HCT116 (cell line): ENCODE measurements around the gene LCE6A. TPM values are rescaled to one million over a fixed set of nuclear protein-coding genes. Genes with fewer than 3 reads are reported as not detected.

Experiments used
- ATAC-seq: fragments of 200-7000 bp; cut with Tn5 transposase; 2 replicates; pipeline ENCODE4 v1.9.1; 2020; ENCODE audit warnings: mild to moderate bottlenecking, moderate library complexity
- BruUV-seq: library from RNA; stranded (reverse); fragments of 400-500 nt; replicated peaks from 2 replicates; lab custom pipeline; 2021; lab: Mats Ljungman, UMichigan
- CTCF ChIA-PET: fragments of 300-600 bp; sonication (Branson Sonifier 250); formaldehyde crosslinking; loops from one replicate; lab custom pipeline; 2021; ENCODE audit warnings: antibody characterized with exemption; lab: Charles Lee
- POLR2A ChIA-PET: fragments of 300-600, 350-600 bp; sonication (Branson Sonifier 250); formaldehyde crosslinking; loops from one replicate; lab custom pipeline; 2021; ENCODE audit warnings: antibody characterized with exemption; lab: Charles Lee
- RAD21 ChIA-PET, 2 experiments: fragments of 300-600 bp; sonication (Branson Sonifier 250); formaldehyde crosslinking; loops; one replicate each; lab custom pipeline; 2023; ENCODE audit warnings: low total read pairs in 2 of 2; ENCODE audit not compliant: uncharacterized antibody in 2 of 2, unreplicated experiment in 2 of 2, low non-redundant PET in 1 of 2; lab: Charles Lee
- DNase-seq: peaks from one replicate; pipeline ENCODE4 v3.0.0-alpha.2; 2010; ENCODE audit warnings: low read depth, low spot score
- H2AFZ ChIP-seq: fragments of 200-600 bp; shearing (Covaris generic), sonication (generic); 2 replicates; pipeline ENCODE4 v1.6.1; 2017; ENCODE audit warnings: low read depth, mixed run types, mixed read lengths, antibody characterized with exemption, low read length; ENCODE audit not compliant: poor library complexity, severe bottlenecking
- H3K27ac ChIP-seq: 2 replicates; pipeline ENCODE4 v1.5.1; 2012; ENCODE audit warnings: low read depth, low read length
- H3K27me3 ChIP-seq: fragments of 200-600 bp; sonication (generic); 2 replicates; pipeline ENCODE4 v1.6.1; 2016; ENCODE audit warnings: mixed run types, low read length, mixed read lengths; ENCODE audit not compliant: insufficient read depth
- H3K36me3 ChIP-seq, 2 experiments: fragments of 200-500 bp in 1 of 2; fragments of 200-600 bp in 1 of 2; sonication (Bioruptor generic) in 1 of 2; sonication (generic) in 1 of 2; 2 replicates each; pipeline versions ENCODE4 v1.5.1 to v1.6.1; 2014 to 2016; ENCODE audit warnings: low read length in 2 of 2, inconsistent platforms in 1 of 2, mixed read lengths in 1 of 2, mixed run types in 1 of 2; ENCODE audit not compliant: insufficient read depth in 2 of 2, control insufficient read depth in 1 of 2
- H3K4me1 ChIP-seq, 2 experiments: fragments of 200-600 bp in 1 of 2; sonication (generic) in 1 of 2; 2 replicates each; pipeline versions ENCODE4 v1.5.1 to v1.6.1; 2012 to 2017; ENCODE audit warnings: low read length in 2 of 2, inconsistent platforms in 1 of 2, mild to moderate bottlenecking in 1 of 2, mixed read lengths in 1 of 2, mixed run types in 1 of 2, moderate library complexity in 1 of 2; ENCODE audit not compliant: insufficient read depth in 2 of 2, control insufficient read depth in 1 of 2
- H3K4me2 ChIP-seq: fragments of 200-600 bp; sonication (generic); 2 replicates; pipeline ENCODE4 v1.6.1; 2017; ENCODE audit warnings: mixed run types, low read length, mixed read lengths
- H3K4me3 ChIP-seq, 2 experiments: fragments of 200-600 bp in 1 of 2; sonication (generic) in 1 of 2; replicated peaks in 1 of 2; 2 replicates each; pipeline ENCODE4 v1.5.1; 2011 to 2016; ENCODE audit warnings: low read length in 2 of 2, control low read depth in 1 of 2, low read depth in 1 of 2, mild to moderate bottlenecking in 1 of 2, mixed read lengths in 1 of 2, mixed run types in 1 of 2
- H3K79me2 ChIP-seq: fragments of 200-600 bp; sonication (generic); 2 replicates; pipeline ENCODE4 v1.6.1; 2017; ENCODE audit warnings: mild to moderate bottlenecking, mixed run types, low read length, moderate library complexity, mixed read lengths; ENCODE audit not compliant: insufficient read depth
- H3K9ac ChIP-seq: fragments of 200-600 bp; sonication (generic); 2 replicates; pipeline ENCODE4 v1.6.1; 2016; ENCODE audit warnings: low read length, mixed read lengths
- H3K9me2 ChIP-seq: fragments of 200-600 bp; sonication (generic), shearing (Covaris generic); 2 replicates; pipeline ENCODE4 v1.6.1; 2017; ENCODE audit warnings: mixed run types, mild to moderate bottlenecking, moderate library complexity; ENCODE audit not compliant: insufficient read depth
- H3K9me3 ChIP-seq, 2 experiments: fragments of 200-500 bp in 1 of 2; fragments of 200-600 bp in 1 of 2; sonication (Bioruptor generic) in 1 of 2; sonication (generic) in 1 of 2; 2 replicates each; pipeline ENCODE4 v1.6.1; 2014 to 2017; ENCODE audit warnings: low read length in 2 of 2, mixed read lengths in 2 of 2, inconsistent platforms in 1 of 2, low read depth in 1 of 2, mild to moderate bottlenecking in 1 of 2, mixed run types in 1 of 2, moderate library complexity in 1 of 2; ENCODE audit not compliant: control insufficient read depth in 1 of 2, insufficient read depth in 1 of 2
- H4K20me1 ChIP-seq: fragments of 200-600 bp; sonication (generic), shearing (Covaris generic); 2 replicates; pipeline ENCODE4 v1.6.1; 2017; ENCODE audit warnings: mixed run types, mild to moderate bottlenecking, moderate library complexity; ENCODE audit not compliant: insufficient read depth
- EGR1 ChIP-seq: IDR thresholded peaks from 2 replicates; pipeline ENCODE4 v1.6.1; 2012; ENCODE audit warnings: low read depth
- ELF1 ChIP-seq: IDR thresholded peaks from 2 replicates; pipeline ENCODE4 v1.6.1; 2012; ENCODE audit warnings: low read depth, borderline replicate concordance
- FOSL1 ChIP-seq: IDR thresholded peaks from 2 replicates; pipeline ENCODE4 v1.6.1; 2012; ENCODE audit warnings: low read depth
- MAX ChIP-seq: IDR thresholded peaks from 2 replicates; pipeline ENCODE4 v1.6.1; 2012
- POLR2A ChIP-seq: IDR thresholded peaks from 2 replicates; pipeline ENCODE4 v1.7.0; 2011; ENCODE audit warnings: borderline replicate concordance; ENCODE audit not compliant: insufficient read depth, insufficient read length; ENCODE audit errors: extremely low read depth
- SIN3A ChIP-seq: IDR thresholded peaks from 2 replicates; pipeline ENCODE4 v1.6.1; 2012; ENCODE audit warnings: low read depth
- SP1 ChIP-seq: IDR thresholded peaks from 2 replicates; pipeline ENCODE4 v1.6.1; 2012; ENCODE audit warnings: low read depth
- YY1 ChIP-seq: IDR thresholded peaks from 2 replicates; pipeline ENCODE4 v1.6.1; 2011; ENCODE audit warnings: low read length, low read depth, moderate library complexity, mild to moderate bottlenecking; ENCODE audit not compliant: insufficient replicate concordance; ENCODE audit errors: extremely low read depth
- ZBTB33 ChIP-seq: IDR thresholded peaks from 2 replicates; pipeline ENCODE4 v1.6.1; 2011; ENCODE audit warnings: mild to moderate bottlenecking, low read length, moderate library complexity; ENCODE audit not compliant: insufficient replicate concordance; ENCODE audit errors: extremely low read depth
- intact Hi-C: fragments of 100-400 bp; cut with micrococcal nuclease; formaldehyde crosslinking; loops from 2 replicates; pipeline ENCODE4 v1.10.0; 2022
- total RNA-seq: library from RNA; stranded (reverse); gene quantifications from one replicate; pipeline ENCODE4 v1.2.1, GENCODE V29; 2021; ENCODE audit not compliant: unreplicated experiment

The LCE6A gene
- total RNA-seq, 1 experiment from 2014 or later: not detected

- intact Hi-C loops: no loop called here
Measured at GRCh38 chr1:152824964-152825363, 17.7 kb upstream of the LCE6A start.

More at GRCh38 chr1:152824964-152825363, 17.7 kb upstream of the LCE6A start:
- H3K4me2 ChIP-seq: no peak overlapping the region
- H3K9me3 ChIP-seq: no peaks in the 10 kb centered on the region
- ATAC-seq (no peak), DNase-seq (no peak)
- H3K27ac ChIP-seq: no peak overlapping the region
- POLR2A ChIA-PET: no interaction called here
- CTCF ChIA-PET: no interaction called here
- TF ChIP-seq SIN3A: no peak
- no peak for TF ChIP-seq FOSL1
- TF ChIP-seq SP1: no peak
- TF ChIP-seq POLR2A: no peak
- no peak for TF ChIP-seq MAX
- TF ChIP-seq EGR1: no peak
- no peak for TF ChIP-seq YY1
- no peak for TF ChIP-seq ZBTB33
- no peak for TF ChIP-seq ELF1
- BruUV-seq: no TSS peak
- H2AFZ ChIP-seq: no peak overlapping the region
- H3K4me3 ChIP-seq: no peak overlapping the region
- no peaks in the 10 kb centered on the region for H3K79me2 ChIP-seq
- no peak overlapping the region for H3K9ac ChIP-seq
- no peaks in the 10 kb centered on the region for H3K9me2 ChIP-seq
- H3K36me3 ChIP-seq: no peaks in the 10 kb centered on the region
- RAD21 ChIA-PET: no interaction called here
- no peaks in the 10 kb centered on the region for H3K4me1 ChIP-seq
- H4K20me1 ChIP-seq: no peaks in the 10 kb centered on the region
- peaks cover 34% of the 10 kb centered on the region for H3K27me3 ChIP-seq
